CD4-positive, alpha-beta T cell (primary cell): ENCODE data around the gene NME7. TPM values are rescaled to one million over a fixed set of nuclear protein-coding genes. Genes with fewer than 3 reads are reported as not detected.

Experiments
- ATAC-seq: fragments of 200-7000 bp; cut with Tn5 transposase; one replicate; pipeline ENCODE4 v1.10.0; 2022; ENCODE audit warnings: mild to moderate bottlenecking; ENCODE audit not compliant: poor library complexity
- CTCF ChIA-PET: fragments of 350-600 bp; sonication (Branson Sonifier 250); formaldehyde crosslinking; loops from one replicate; lab custom pipeline; 2021; ENCODE audit warnings: antibody characterized with exemption, inconsistent platforms; lab: Charles Lee
- POLR2A ChIA-PET: fragments of 350-600 bp; sonication (Branson Sonifier 250); formaldehyde crosslinking; loops from one replicate; lab custom pipeline; 2021; ENCODE audit warnings: antibody characterized with exemption, inconsistent platforms; lab: Charles Lee
- DNase-seq, 14 experiments: peaks; one replicate each; pipeline ENCODE4 v3.0.0-alpha.2; 2013 to 2020; ENCODE audit warnings: mixed read lengths in 2 of 14
- H3K27ac ChIP-seq, 2 donors: one replicate each; pipeline versions ENCODE4 v1.5.1 to v1.7.0; 2013; ENCODE audit warnings: low read length in 2 of 2, low read depth in 1 of 2, mild to moderate bottlenecking in 1 of 2
- H3K27me3 ChIP-seq, 2 experiments: 1 replicate in 1 of 2; 2 replicates in 1 of 2; pipeline versions ENCODE4 v1.6.1 to v1.7.0; 2013; ENCODE audit warnings: low read length in 2 of 2, control low read depth in 1 of 2, mild to moderate bottlenecking in 1 of 2, moderate library complexity in 1 of 2; ENCODE audit not compliant: insufficient read depth in 2 of 2, control insufficient read depth in 1 of 2
- H3K36me3 ChIP-seq: one replicate; pipeline ENCODE4 v1.6.1; 2013; ENCODE audit warnings: low read length, control low read depth; ENCODE audit not compliant: insufficient read depth
- H3K4me1 ChIP-seq: one replicate; pipeline ENCODE4 v1.6.1; 2013; ENCODE audit warnings: low read length, control low read depth; ENCODE audit not compliant: insufficient read depth
- H3K4me3 ChIP-seq: one replicate; pipeline ENCODE4 v1.5.1; 2013; ENCODE audit warnings: mild to moderate bottlenecking, low read length, moderate library complexity
- H3K9me3 ChIP-seq, 2 experiments: 1 replicate in 1 of 2; 2 replicates in 1 of 2; pipeline versions ENCODE4 v1.6.1 to v1.7.0; 2013; ENCODE audit warnings: low read length in 2 of 2, mild to moderate bottlenecking in 2 of 2, control low read depth in 1 of 2, moderate library complexity in 1 of 2; ENCODE audit not compliant: control insufficient read depth in 1 of 2, insufficient read depth in 1 of 2
- H3K27ac Mint-ChIP-seq: one replicate; pipeline ENCODE4 v1.8.0; 2020; ENCODE audit warnings: mixed read lengths
- H3K27me3 Mint-ChIP-seq: one replicate; pipeline ENCODE4 v1.8.0; 2021; ENCODE audit warnings: mixed read lengths
- H3K36me3 Mint-ChIP-seq: one replicate; pipeline ENCODE4 v1.8.0; 2021; ENCODE audit warnings: low read depth, mixed read lengths
- H3K4me1 Mint-ChIP-seq: one replicate; pipeline ENCODE4 v1.8.0; 2021; ENCODE audit warnings: low read depth, mixed read lengths
- H3K4me3 Mint-ChIP-seq: one replicate; pipeline ENCODE4 v1.8.0; 2020; ENCODE audit warnings: mild to moderate bottlenecking, mixed read lengths
- H3K9me3 Mint-ChIP-seq: one replicate; pipeline ENCODE4 v1.8.0; 2020; ENCODE audit warnings: mixed read lengths
- intact Hi-C, 2 experiments: fragments of 100-400 bp; cut with DNase I in 1 of 2; cut with micrococcal nuclease in 1 of 2; formaldehyde crosslinking; loops; one replicate each; pipeline versions ENCODE4 v1.15.1 to v1.9.0; 2023 to 2025; cut with DNase I, micrococcal nuclease
- total RNA-seq, 174 experiments: library from RNA in 2 of 174; stranded (reverse) in 2 of 174; gene quantifications; one replicate each; pipeline ENCODE4 v1.2.3 and lab custom pipeline; 2021 to 2026
- TF ChIP-seq, protein P1 (sequence below): fragments of 200-600 bp; IDR thresholded peaks from one replicate; pipeline ENCODE4 v1.8.0; 2022; ENCODE audit warnings: antibody characterized with exemption, mild to moderate bottlenecking

NME7 gene
- total RNA-seq, 2 experiments from 2014 or later: 7.2 to 8.3 TPM

DNA sequence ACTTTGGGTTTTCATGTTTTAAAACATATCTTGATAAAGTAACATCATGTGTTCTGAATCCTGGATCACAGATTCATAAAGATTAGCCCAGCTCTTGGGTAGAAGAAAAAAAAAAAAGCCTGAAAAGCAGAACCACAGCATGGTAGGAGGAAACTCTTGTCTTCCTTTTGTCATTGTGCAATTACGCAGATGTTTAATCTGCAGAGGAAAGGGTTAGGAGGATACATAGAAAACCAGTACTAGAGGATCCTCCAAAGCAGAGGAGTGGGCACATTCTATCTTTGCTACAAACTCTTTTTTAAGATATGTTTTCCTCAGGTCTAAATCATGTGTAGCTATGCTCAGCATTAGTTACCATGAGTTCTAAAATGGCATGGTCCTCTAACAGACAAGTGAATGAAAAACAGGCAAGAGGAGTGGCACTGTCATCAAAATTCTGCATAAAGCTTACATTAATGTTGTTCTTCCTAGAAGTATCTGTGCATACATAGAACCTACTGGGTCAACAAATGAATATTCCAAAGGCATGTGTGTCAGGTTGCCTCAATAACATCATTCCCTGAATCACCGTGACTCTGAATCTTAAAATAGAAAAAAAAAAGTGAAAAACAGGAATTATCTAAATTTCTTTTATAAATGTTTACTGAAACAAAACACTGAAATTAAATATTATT lies 107.0 kb downstream of the NME7 start:
- Mint-ChIP-seq H3K9me3 (peaks cover 28% of the 10 kb centered on the region), H3K27ac (no peak overlapping the region), H3K4me3 (no peak overlapping the region), H3K27me3 (no peaks in the 10 kb centered on the region), H3K36me3 (peaks cover 82% of the 10 kb centered on the region), H3K4me1 (no peaks in the 10 kb centered on the region)
- Histone ChIP-seq H3K27me3 (no peaks in the 10 kb centered on the region), H3K36me3 (no peaks in the 10 kb centered on the region), H3K4me1 (no peaks in the 10 kb centered on the region), H3K4me3 (no peak overlapping the region), H3K9me3 (peaks cover 0 to 7% of the 10 kb centered on the region in 2 experiments), H3K27ac (no peak overlapping the region)
- ChIA-PET CTCF (no interaction called here), POLR2A (interaction anchor here (0.7 kb wide), 1 partner anchor 49 kb away, joined by 3 read pairs; no protein-coding TSS in a partner anchor)
- ATAC-seq (no peak), DNase-seq (no peak)
- TF ChIP-seq, protein P1, sequence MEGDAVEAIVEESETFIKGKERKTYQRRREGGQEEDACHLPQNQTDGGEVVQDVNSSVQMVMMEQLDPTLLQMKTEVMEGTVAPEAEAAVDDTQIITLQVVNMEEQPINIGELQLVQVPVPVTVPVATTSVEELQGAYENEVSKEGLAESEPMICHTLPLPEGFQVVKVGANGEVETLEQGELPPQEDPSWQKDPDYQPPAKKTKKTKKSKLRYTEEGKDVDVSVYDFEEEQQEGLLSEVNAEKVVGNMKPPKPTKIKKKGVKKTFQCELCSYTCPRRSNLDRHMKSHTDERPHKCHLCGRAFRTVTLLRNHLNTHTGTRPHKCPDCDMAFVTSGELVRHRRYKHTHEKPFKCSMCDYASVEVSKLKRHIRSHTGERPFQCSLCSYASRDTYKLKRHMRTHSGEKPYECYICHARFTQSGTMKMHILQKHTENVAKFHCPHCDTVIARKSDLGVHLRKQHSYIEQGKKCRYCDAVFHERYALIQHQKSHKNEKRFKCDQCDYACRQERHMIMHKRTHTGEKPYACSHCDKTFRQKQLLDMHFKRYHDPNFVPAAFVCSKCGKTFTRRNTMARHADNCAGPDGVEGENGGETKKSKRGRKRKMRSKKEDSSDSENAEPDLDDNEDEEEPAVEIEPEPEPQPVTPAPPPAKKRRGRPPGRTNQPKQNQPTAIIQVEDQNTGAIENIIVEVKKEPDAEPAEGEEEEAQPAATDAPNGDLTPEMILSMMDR: no peak
- intact Hi-C loops: no loop called here

- peaks cover 74% of the 10 kb centered on the region for H3K36me3 Mint-ChIP-seq
Measured at GRCh38 chr1:169259816-169260215, 107.8 kb downstream of the NME7 start.

DNA sequence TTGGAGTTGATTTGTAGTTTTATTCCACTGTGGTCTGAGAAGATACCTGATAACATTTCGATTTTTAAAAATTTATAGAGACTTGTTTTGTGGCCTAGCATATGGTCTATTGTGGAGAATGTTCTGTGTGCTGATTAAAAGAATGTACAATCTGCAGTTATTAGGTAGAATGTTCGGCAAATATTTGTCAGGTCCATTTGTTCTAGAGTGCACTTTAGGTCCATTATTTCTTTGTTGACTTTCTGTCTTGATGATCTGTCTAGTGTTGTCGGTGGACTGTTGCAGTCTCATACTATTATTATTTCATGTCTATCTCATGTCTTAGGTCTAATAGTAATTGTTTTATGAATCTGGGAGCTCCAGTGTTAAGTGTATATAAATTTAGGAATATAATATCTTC lies 116.8 kb downstream of the NME7 start:
- Mint-ChIP-seq H3K4me3 (no peak overlapping the region), H3K4me1 (no peaks in the 10 kb centered on the region), H3K27ac (no peak overlapping the region), H3K27me3 (no peaks in the 10 kb centered on the region), H3K9me3 (no peaks in the 10 kb centered on the region), H3K36me3 (no peaks in the 10 kb centered on the region)
- H3K4me1 ChIP-seq: no peaks in the 10 kb centered on the region
- no peaks in the 10 kb centered on the region for H3K27me3 ChIP-seq
- no peak overlapping the region for H3K27ac ChIP-seq
- ATAC-seq (no peak), DNase-seq (no peak)
- TF ChIP-seq, protein P1: no peak
- no peaks in the 10 kb centered on the region for H3K36me3 ChIP-seq
- no peaks in the 10 kb centered on the region for H3K9me3 ChIP-seq
- ChIA-PET CTCF (no interaction called here), POLR2A (no interaction called here)
- H3K4me3 ChIP-seq: no peak overlapping the region
- intact Hi-C loops: no loop called here

More at GRCh38 chr1:169259816-169260215, 107.8 kb downstream of the NME7 start:
- intact Hi-C loops: no loop called here
- peaks cover 21% of the 10 kb centered on the region for H3K9me3 Mint-ChIP-seq
- no peaks in the 10 kb centered on the region for H3K27me3 Mint-ChIP-seq
- TF ChIP-seq, protein P1: no peak
- no peak overlapping the region for H3K27ac Mint-ChIP-seq
- no peak for ATAC-seq
- H3K27ac ChIP-seq: no peak overlapping the region
- H3K36me3 ChIP-seq: no peaks in the 10 kb centered on the region
- H3K4me3 ChIP-seq: no peak overlapping the region
- H3K4me1 Mint-ChIP-seq: no peaks in the 10 kb centered on the region
- ChIA-PET POLR2A (no interaction called here), CTCF (no interaction called here)
- no peaks in the 10 kb centered on the region for H3K4me1 ChIP-seq
- no peaks in the 10 kb centered on the region for H3K27me3 ChIP-seq
- no peak overlapping the region for H3K4me3 Mint-ChIP-seq
- peaks cover 0 to 7% of the 10 kb centered on the region in 2 experiments for H3K9me3 ChIP-seq
- DNase-seq: peak in 2 of 14 experiments; percentile 8 to 11
